Keratinocyte (primary cell): ENCODE measurements around the gene GPBAR1.

ENCODE experiments used
- CTCF ChIP-seq, 3 experiments: IDR thresholded peaks in 1 of 3; conservative IDR thresholded peaks in 1 of 3; optimal IDR thresholded peaks in 1 of 3; 2 replicates in 2 of 3; 3 replicates in 1 of 3; pipeline versions ENCODE3 to v1.5.1; 2011; ENCODE audit warnings: low read length in 3 of 3, mild to moderate bottlenecking in 3 of 3, moderate library complexity in 2 of 3, control low read depth in 1 of 3, inconsistent platforms in 1 of 3; ENCODE audit not compliant: insufficient read depth in 2 of 3; ENCODE audit errors: extremely low read depth in 1 of 3
- EZH2 ChIP-seq: IDR thresholded peaks from one replicate; pipeline ENCODE4 v1.6.1; 2012; ENCODE audit warnings: inconsistent platforms, mild to moderate bottlenecking, low read length, moderate library complexity

- TF ChIP-seq CTCF (optimal IDR thresholded peaks at IDR 0.05 in 1 of 3, IDR thresholded peaks at IDR 0.05 in 1 of 3, conservative IDR thresholded peaks at IDR 0.05 in 1 of 3; ENCODE audit: extremely low read depth in 1 of 3, insufficient read depth in 2 of 3, low read length in 3 of 3) (no peak), EZH2 (no peak)
These were observed 2.1 kb downstream of the GPBAR1 start for GRCh38 chr2:218262631-218263586.
